PC-9 (cell line): ENCODE results near the gene RGL2. TPM values are rescaled to one million over a fixed set of nuclear protein-coding genes. Genes with fewer than 3 reads are reported as not detected.

Source experiments
- BruUV-seq: library from RNA; stranded (reverse); fragments of 400-500 nt; replicated peaks from 2 replicates; lab custom pipeline; 2021; lab: Mats Ljungman, UMichigan
- CTCF ChIA-PET: fragments of 300-600 bp; sonication (Branson Sonifier 250); formaldehyde crosslinking; loops from one replicate; lab custom pipeline; 2022; ENCODE audit warnings: antibody characterized with exemption; lab: Charles Lee
- POLR2A ChIA-PET: fragments of 300-600 bp; sonication (Branson Sonifier 250); formaldehyde crosslinking; loops from one replicate; lab custom pipeline; 2022; ENCODE audit warnings: antibody characterized with exemption; ENCODE audit not compliant: unreplicated experiment; lab: Charles Lee
- DNase-seq, 2 experiments: peaks; one replicate each; pipeline versions ENCODE4 v3.0.0 to v3.0.0-alpha.2; 2015 to 2022; ENCODE audit warnings: mixed read lengths in 1 of 2
- H2AFZ ChIP-seq: fragments of 200-600 bp; sonication (generic); 2 replicates; pipeline ENCODE4 v1.8.1; 2017; ENCODE audit warnings: antibody characterized with exemption
- H3F3A ChIP-seq: fragments of 200-600 bp; sonication (generic); 2 replicates; pipeline ENCODE4 v1.8.1; 2017; ENCODE audit warnings: antibody characterized with exemption, mild to moderate bottlenecking, low read depth; ENCODE audit not compliant: insufficient read depth
- H3K27ac ChIP-seq: fragments of 200-600 bp; sonication (generic); 2 replicates; pipeline ENCODE4 v1.6.1; 2016; ENCODE audit warnings: mixed run types
- H3K27me3 ChIP-seq: fragments of 200-600 bp; sonication (generic); 2 replicates; pipeline ENCODE4 v1.6.1; 2016; ENCODE audit warnings: low read depth, mixed run types; ENCODE audit not compliant: insufficient read depth
- H3K36me3 ChIP-seq: fragments of 200-600 bp; sonication (generic); 2 replicates; pipeline ENCODE4 v1.6.1; 2016; ENCODE audit warnings: low read depth, mixed run types
- H3K4me1 ChIP-seq: fragments of 200-600 bp; sonication (generic); replicated peaks from 2 replicates; pipeline ENCODE4 v1.6.1; 2016; ENCODE audit warnings: mixed run types; ENCODE audit not compliant: insufficient read depth
- H3K4me2 ChIP-seq: fragments of 200-600 bp; sonication (generic); 2 replicates; pipeline ENCODE4 v1.6.1; 2017; ENCODE audit warnings: mixed run types
- H3K4me3 ChIP-seq: fragments of 200-600 bp; sonication (generic); 2 replicates; pipeline ENCODE4 v1.6.1; 2016; ENCODE audit warnings: mixed run types
- H3K79me2 ChIP-seq: fragments of 200-600 bp; sonication (generic); 2 replicates; pipeline ENCODE4 v1.6.1; 2017; ENCODE audit warnings: low read depth, mixed run types
- H3K9me2 ChIP-seq: fragments of 200-600 bp; sonication (generic); 2 replicates; pipeline ENCODE4 v1.8.1; 2017; ENCODE audit warnings: mild to moderate bottlenecking; ENCODE audit not compliant: insufficient read depth
- H3K9me3 ChIP-seq: fragments of 200-600 bp; sonication (generic); 2 replicates; pipeline ENCODE4 v1.8.1; 2016; ENCODE audit warnings: low read depth; ENCODE audit not compliant: insufficient read depth
- H4K20me1 ChIP-seq: fragments of 200-600 bp; sonication (generic); 2 replicates; pipeline ENCODE4 v1.8.1; 2017; ENCODE audit not compliant: insufficient read depth
- CTCF ChIP-seq: fragments of 200-600 bp; sonication (generic); conservative IDR thresholded peaks from 2 replicates; pipeline ENCODE4 v1.6.1; 2017; ENCODE audit warnings: mixed run types, antibody characterized with exemption, mild to moderate bottlenecking, moderate library complexity
- EZH2 ChIP-seq: fragments of 200-600 bp; sonication (generic); IDR thresholded peaks from 2 replicates; pipeline ENCODE4 v1.8.0; 2017; ENCODE audit warnings: antibody characterized with exemption, low read depth
- intact Hi-C: fragments of 100-400 bp; cut with micrococcal nuclease; formaldehyde crosslinking; loops from one replicate; pipeline ENCODE4 v1.10.0; 2022; ENCODE audit not compliant: unreplicated experiment
- total RNA-seq: library from RNA; stranded (reverse); gene quantifications from 2 replicates; pipeline ENCODE4 v1.2.3, GENCODE V29; 2021

RGL2 gene
- total RNA-seq, 1 experiment from 2014 or later, result 102 TPM

GRCh38 chr6:33296797-33297405 lies 1.8 kb downstream of the RGL2 start:
- H3K27ac ChIP-seq, result peak overlapping the region; percentile 88; the same call in 1 of the 2 replicates
- H3K9me3 ChIP-seq, result no peaks in the 10 kb centered on the region
- peaks cover 44% of the 10 kb centered on the region for H3K79me2 ChIP-seq
- H3K9me2 ChIP-seq, result no peaks in the 10 kb centered on the region
- peak overlapping the region; percentile 75 for H3K4me3 ChIP-seq
- no peak for TF ChIP-seq CTCF
- no peak for TF ChIP-seq EZH2
- no peaks in the 10 kb centered on the region for H3K27me3 ChIP-seq
- CTCF ChIA-PET, result interaction anchor here (0.6 kb wide), 1 partner anchor 29 kb away, joined by 3 read pairs; no protein-coding TSS in a partner anchor
- DNase-seq, result peak in 1 of 2 experiments; percentile 27
- POLR2A ChIA-PET, result interaction anchor here (0.6 to 0.7 kb wide), 2 partner anchors 17 to 49 kb away, joined by 3 to 9 read pairs; no protein-coding TSS in a partner anchor
- H3K4me1 ChIP-seq, result peaks cover 23% of the 10 kb centered on the region
- intact Hi-C loops, result loop anchor here (5.0 kb wide), 1 partner anchor 115 kb away; the partner anchor contains the start of gene PHF1
- peaks cover 38% of the 10 kb centered on the region for H3F3A ChIP-seq
- no peaks in the 10 kb centered on the region; the same call in 1 of the 2 replicates for H4K20me1 ChIP-seq
- peaks cover 5% of the 10 kb centered on the region; the same call in 1 of the 2 replicates for H3K36me3 ChIP-seq
- peak overlapping the region; percentile 74 for H2AFZ ChIP-seq
- peak overlapping the region; percentile 99 for H3K4me2 ChIP-seq
- BruUV-seq, result TSS peak; percentile 18

- H3K4me3 ChIP-seq, result no peak overlapping the region
- CTCF ChIA-PET, result no interaction called here
- H3F3A ChIP-seq, result peaks cover 35% of the 10 kb centered on the region
- no peaks in the 10 kb centered on the region for H3K27me3 ChIP-seq
- peak in 1 of 2 experiments; percentile 4 for DNase-seq
- H3K9me2 ChIP-seq, result no peaks in the 10 kb centered on the region
- intact Hi-C loops, result loop anchor here (5.0 kb wide), 1 partner anchor 117 kb away; the partner anchor contains the start of gene PHF1
- H3K9me3 ChIP-seq, result no peaks in the 10 kb centered on the region
- TF ChIP-seq EZH2 (no peak), CTCF (no peak)
- H3K79me2 ChIP-seq, result peaks cover 40% of the 10 kb centered on the region
- POLR2A ChIA-PET, result no interaction called here
- BruUV-seq, result no TSS peak
- peaks cover 12% of the 10 kb centered on the region for H3K4me1 ChIP-seq
- peaks cover 5% of the 10 kb centered on the region; the same call in 1 of the 2 replicates for H3K36me3 ChIP-seq
- H3K27ac ChIP-seq, result no peak overlapping the region
- H4K20me1 ChIP-seq, result no peaks in the 10 kb centered on the region; the same call in 1 of the 2 replicates
- no peak overlapping the region for H2AFZ ChIP-seq
- peak overlapping the region; percentile 99; the same call in 1 of the 2 replicates for H3K4me2 ChIP-seq
These were observed 2.9 kb downstream of the RGL2 start for GRCh38 chr6:33295621-33296369.

GRCh38 chr6:33294086-33294823 lies 4.5 kb downstream of the RGL2 start:
- H3K27ac ChIP-seq, result no peak overlapping the region
- H3K4me1 ChIP-seq, result peaks cover 12% of the 10 kb centered on the region
- H3K9me2 ChIP-seq, result no peaks in the 10 kb centered on the region
- H3K27me3 ChIP-seq, result no peaks in the 10 kb centered on the region
- peak in 1 of 2 experiments; percentile 25 for DNase-seq
- intact Hi-C loops, result no loop called here
- H3K4me2 ChIP-seq, result no peak overlapping the region
- CTCF ChIA-PET, result interaction anchor here (0.6 kb wide), 1 partner anchor 31 kb away, joined by 3 read pairs; no protein-coding TSS in a partner anchor
- no peak overlapping the region for H3K4me3 ChIP-seq
- TF ChIP-seq CTCF, result no peak
- no peak for TF ChIP-seq EZH2
- no peaks in the 10 kb centered on the region for H3K9me3 ChIP-seq
- H2AFZ ChIP-seq, result no peak overlapping the region
- H4K20me1 ChIP-seq, result no peaks in the 10 kb centered on the region; the same call in 1 of the 2 replicates
- no TSS peak for BruUV-seq
- H3K79me2 ChIP-seq, result peaks cover 47% of the 10 kb centered on the region
- peaks cover 5% of the 10 kb centered on the region; the same call in 1 of the 2 replicates for H3K36me3 ChIP-seq
- POLR2A ChIA-PET, result no interaction called here
- peaks cover 20% of the 10 kb centered on the region for H3F3A ChIP-seq
